ENCODE results near the gene NOC4L. TPM values are rescaled to one million over a fixed set of nuclear protein-coding genes. Genes with fewer than 3 reads are reported as not detected.

The NOC4L gene
- polyA plus RNA-seq, 1 donor (not counting 4 experiments of a cell fraction or from before 2014, with no cell fraction given) = 3.7 TPM

- H3K4me2 ChIP-seq (ENCODE audit: control insufficient read depth, extremely low read depth, insufficient read depth, low read depth, low read length) = no peak overlapping the region
- H4K20me1 ChIP-seq (ENCODE audit: control insufficient read depth, extremely low read depth, insufficient read depth, low read length) = no peaks in the 10 kb centered on the region
- peaks cover 8% of the 10 kb centered on the region for H3K9me3 ChIP-seq (ENCODE audit: control insufficient read depth, low read depth, low read length)
- H3K4me1 ChIP-seq (ENCODE audit: control insufficient read depth, extremely low read depth, insufficient read depth, low read length) = no peaks in the 10 kb centered on the region
- peaks cover 5 to 7% of the 10 kb centered on the region in 2 experiments for H3K36me3 ChIP-seq (ENCODE audit: control insufficient read depth in 2 of 2, extremely low read depth in 1 of 2, insufficient read depth in 2 of 2, low read length in 2 of 2)
- no peak overlapping the region for H3K4me3 ChIP-seq (ENCODE audit: control insufficient read depth in 2 of 3, extremely low read depth in 1 of 3, insufficient read depth in 2 of 3, low read depth in 1 of 3, low read length in 3 of 3)
- DNase-seq (ENCODE audit: low read depth, low spot score) (no peak), FAIRE-seq (no peak)
- no peak overlapping the region for H3K9ac ChIP-seq (ENCODE audit: control insufficient read depth, extremely low read depth, insufficient read depth, low read length)
- no peaks in the 10 kb centered on the region for H3K79me2 ChIP-seq (ENCODE audit: control insufficient read depth, insufficient read depth, low read length)
- dilution Hi-C loops (cut with MboI; ENCODE audit: extremely low pct_ligation_motif_present, low sequenced_read_pairs) = no loop called here
- no peaks in the 10 kb centered on the region for H3K9me1 ChIP-seq (ENCODE audit: control insufficient read depth, extremely low read depth, insufficient read depth, low read length)
- H3K27me3 ChIP-seq (ENCODE audit: control insufficient read depth, extremely low read depth, insufficient read depth, low read length) = peaks cover 17% of the 10 kb centered on the region
- no peak overlapping the region for H2AFZ ChIP-seq (ENCODE audit: control insufficient read depth, low read length)
- H3K27ac ChIP-seq (ENCODE audit: control insufficient read depth, insufficient read depth, low read length) = no peak overlapping the region
- TF ChIP-seq EZH2 (IDR thresholded peaks at IDR 0.05; ENCODE audit: low read length) = no peak
- no peak for TF ChIP-seq CTCF (optimal IDR thresholded peaks at IDR 0.05 in 1 of 3, IDR thresholded peaks at IDR 0.05 in 1 of 3, conservative IDR thresholded peaks at IDR 0.05 in 1 of 3; ENCODE audit: extremely low read depth in 1 of 3, insufficient read depth in 2 of 3, low read length in 3 of 3)
Measured at GRCh38 chr12:132161036-132161781, 17.0 kb downstream of the NOC4L start.

- no peaks in the 10 kb centered on the region for H3K4me1 ChIP-seq (ENCODE audit: control insufficient read depth, extremely low read depth, insufficient read depth, low read length)
- no peaks in the 10 kb centered on the region for H3K9me1 ChIP-seq (ENCODE audit: control insufficient read depth, extremely low read depth, insufficient read depth, low read length)
- no peak overlapping the region for H3K9ac ChIP-seq (ENCODE audit: control insufficient read depth, extremely low read depth, insufficient read depth, low read length)
- no peak overlapping the region for H3K4me2 ChIP-seq (ENCODE audit: control insufficient read depth, extremely low read depth, insufficient read depth, low read depth, low read length)
- no peak overlapping the region for H2AFZ ChIP-seq (ENCODE audit: control insufficient read depth, low read length)
- H3K36me3 ChIP-seq (ENCODE audit: control insufficient read depth in 2 of 2, extremely low read depth in 1 of 2, insufficient read depth in 2 of 2, low read length in 2 of 2) = peaks cover 1 to 3% of the 10 kb centered on the region in 2 experiments
- dilution Hi-C loops (cut with MboI; ENCODE audit: extremely low pct_ligation_motif_present, low sequenced_read_pairs) = no loop called here
- no peaks in the 10 kb centered on the region for H4K20me1 ChIP-seq (ENCODE audit: control insufficient read depth, extremely low read depth, insufficient read depth, low read length)
- no peaks in the 10 kb centered on the region for H3K79me2 ChIP-seq (ENCODE audit: control insufficient read depth, insufficient read depth, low read length)
- H3K27ac ChIP-seq (ENCODE audit: control insufficient read depth, insufficient read depth, low read length) = no peak overlapping the region
- peaks cover 17% of the 10 kb centered on the region for H3K27me3 ChIP-seq (ENCODE audit: control insufficient read depth, extremely low read depth, insufficient read depth, low read length)
- no peak overlapping the region for H3K4me3 ChIP-seq (ENCODE audit: control insufficient read depth in 2 of 3, extremely low read depth in 1 of 3, insufficient read depth in 2 of 3, low read depth in 1 of 3, low read length in 3 of 3)
- FAIRE-seq = no peak
- TF ChIP-seq CTCF (optimal IDR thresholded peaks at IDR 0.05 in 1 of 3, IDR thresholded peaks at IDR 0.05 in 1 of 3, conservative IDR thresholded peaks at IDR 0.05 in 1 of 3; ENCODE audit: extremely low read depth in 1 of 3, insufficient read depth in 2 of 3, low read length in 3 of 3) = no peak
- TF ChIP-seq EZH2 (IDR thresholded peaks at IDR 0.05; ENCODE audit: low read length) = no peak
- H3K9me3 ChIP-seq (ENCODE audit: control insufficient read depth, low read depth, low read length) = peaks cover 1% of the 10 kb centered on the region
- DNase-seq (ENCODE audit: low read depth, low spot score) = no peak
Measured at GRCh38 chr12:132161796-132162507, 17.7 kb downstream of the NOC4L start.

Data from keratinocyte (primary cell).